AG09319 (cell line): ENCODE measurements around the gene RPL38.
A peak's percentile ranks its signal among the peaks of the same experiment; 100 is the strongest.

Experiments used
- DNase-seq: peaks from one replicate; pipeline ENCODE4 v3.0.0-alpha.2; 2010; ENCODE audit warnings: low read depth; ENCODE audit errors: extremely low read depth
- TF ChIP-seq, protein P1 (sequence below): IDR thresholded peaks from 2 replicates; pipeline ENCODE4 v1.5.1; 2011; ENCODE audit warnings: low read depth, mild to moderate bottlenecking, inconsistent platforms, low read length, moderate library complexity

RPL38 gene

GRCh38 chr17:74172700-74173099, 30.8 kb upstream of the RPL38 start:
- TF ChIP-seq, protein P1, sequence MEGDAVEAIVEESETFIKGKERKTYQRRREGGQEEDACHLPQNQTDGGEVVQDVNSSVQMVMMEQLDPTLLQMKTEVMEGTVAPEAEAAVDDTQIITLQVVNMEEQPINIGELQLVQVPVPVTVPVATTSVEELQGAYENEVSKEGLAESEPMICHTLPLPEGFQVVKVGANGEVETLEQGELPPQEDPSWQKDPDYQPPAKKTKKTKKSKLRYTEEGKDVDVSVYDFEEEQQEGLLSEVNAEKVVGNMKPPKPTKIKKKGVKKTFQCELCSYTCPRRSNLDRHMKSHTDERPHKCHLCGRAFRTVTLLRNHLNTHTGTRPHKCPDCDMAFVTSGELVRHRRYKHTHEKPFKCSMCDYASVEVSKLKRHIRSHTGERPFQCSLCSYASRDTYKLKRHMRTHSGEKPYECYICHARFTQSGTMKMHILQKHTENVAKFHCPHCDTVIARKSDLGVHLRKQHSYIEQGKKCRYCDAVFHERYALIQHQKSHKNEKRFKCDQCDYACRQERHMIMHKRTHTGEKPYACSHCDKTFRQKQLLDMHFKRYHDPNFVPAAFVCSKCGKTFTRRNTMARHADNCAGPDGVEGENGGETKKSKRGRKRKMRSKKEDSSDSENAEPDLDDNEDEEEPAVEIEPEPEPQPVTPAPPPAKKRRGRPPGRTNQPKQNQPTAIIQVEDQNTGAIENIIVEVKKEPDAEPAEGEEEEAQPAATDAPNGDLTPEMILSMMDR, result no peak
- DNase-seq, result no peak

GRCh38 chr17:74176546-74177001, 26.9 kb upstream of the RPL38 start:
- TF ChIP-seq, protein P1, result peak; percentile 86
- peak; percentile 14 for DNase-seq

GRCh38 chr17:74177018-74177450, 26.4 kb upstream of the RPL38 start:
- no peak for DNase-seq
- TF ChIP-seq, protein P1, result no peak

DNA sequence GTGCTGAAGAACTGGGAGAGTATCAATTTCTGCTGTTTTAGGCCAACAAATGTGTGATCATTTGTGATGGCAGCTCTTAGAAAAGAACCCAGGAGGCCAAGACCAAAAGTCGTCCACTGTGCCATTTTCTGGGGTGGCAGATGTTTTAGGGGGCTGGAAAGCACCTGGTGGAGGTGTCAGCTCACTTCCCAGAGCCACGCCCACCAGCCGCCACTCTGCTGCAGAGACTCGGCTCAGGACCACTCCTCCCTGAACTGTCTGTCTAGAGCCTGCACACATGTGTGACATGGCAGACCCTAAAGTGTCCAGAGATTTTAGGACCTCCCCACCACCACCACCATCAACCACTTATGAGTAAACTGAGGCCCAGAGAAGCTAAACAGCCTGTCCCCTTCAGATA, 23.9 kb upstream of the RPL38 start:
- no peak for DNase-seq
- TF ChIP-seq, protein P1, result no peak

DNA sequence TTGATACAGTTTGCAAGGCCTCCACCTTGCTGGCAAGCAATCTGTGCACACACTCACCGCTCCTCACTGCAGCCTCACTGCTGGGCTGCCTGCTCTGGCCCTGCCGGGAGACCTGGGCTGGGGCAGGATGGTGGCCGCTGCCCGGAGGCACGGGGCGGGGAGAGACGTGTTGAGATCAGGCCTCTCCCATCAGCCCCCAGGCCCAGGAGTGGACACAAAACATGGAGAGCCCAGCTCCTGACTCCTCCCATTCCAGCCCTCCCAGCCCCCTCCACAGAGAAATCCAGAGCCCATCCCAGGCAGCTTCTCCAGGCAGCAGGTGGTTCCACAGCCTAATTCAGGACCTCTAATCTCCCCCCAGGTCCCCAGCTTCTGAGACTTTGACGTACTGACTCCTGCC, 23.1 kb upstream of the RPL38 start:
- no peak for DNase-seq

DNA sequence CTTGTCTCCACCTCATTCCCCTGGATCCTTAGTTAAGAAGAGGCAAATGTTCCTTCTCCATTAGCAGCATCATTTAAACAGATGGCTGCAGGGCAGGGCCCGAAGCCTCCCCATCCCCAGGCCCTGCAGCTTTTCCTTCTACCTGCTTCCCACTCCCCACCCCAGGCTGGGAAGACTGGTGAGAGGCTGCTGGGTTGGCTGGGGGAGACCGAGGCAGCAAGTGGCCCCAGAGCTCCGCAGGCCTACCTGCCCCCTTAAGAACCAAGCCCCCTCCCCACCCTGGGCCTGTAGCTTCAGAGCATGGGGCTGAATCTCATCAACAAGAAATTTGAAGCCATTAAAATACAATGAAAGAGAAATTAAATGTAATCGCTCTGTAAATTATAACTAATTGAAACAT, 22.1 kb upstream of the RPL38 start:
- no peak for DNase-seq
- TF ChIP-seq, protein P1, result no peak

More for the DNA sequence above, 23.1 kb upstream of the RPL38 start:
- TF ChIP-seq, protein P1, result no peak

DNA sequence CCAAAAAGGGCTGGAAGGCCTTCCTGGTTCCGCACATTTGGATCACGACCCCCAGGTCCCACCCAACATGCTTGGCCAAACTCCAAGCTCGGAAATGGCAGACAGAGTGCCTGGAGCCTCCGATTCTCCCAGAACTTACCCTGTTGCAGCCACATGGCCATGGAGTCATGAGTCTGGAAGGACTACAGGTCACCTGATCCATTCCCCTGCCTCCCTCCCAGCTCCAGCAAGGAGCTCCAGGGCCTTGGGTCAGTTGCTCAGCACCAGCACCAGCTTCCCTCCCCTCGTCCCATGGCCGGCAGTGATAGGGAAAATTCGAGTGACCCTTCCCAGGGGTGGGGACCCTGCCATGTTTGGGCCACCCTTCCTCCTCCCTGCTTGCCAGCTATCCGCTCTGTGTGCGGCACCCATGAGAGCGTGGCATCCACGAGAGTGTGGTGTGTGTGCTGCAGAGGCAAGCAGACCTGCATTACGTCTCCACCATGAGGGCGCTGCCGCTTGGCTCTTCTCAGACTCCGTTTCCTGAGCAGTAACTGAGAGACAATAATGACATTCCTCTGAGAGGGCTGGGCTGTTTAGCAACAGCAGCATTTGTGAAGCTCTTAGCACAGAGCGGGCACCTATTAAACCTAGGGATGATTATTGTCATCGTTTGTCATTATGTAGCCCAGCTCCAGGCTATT, 21.3 kb upstream of the RPL38 start:
- no peak for DNase-seq
- TF ChIP-seq, protein P1, result no peak
